ENCODE data around the gene HMGN4. TPM values are rescaled to one million over a fixed set of nuclear protein-coding genes. Genes with fewer than 3 reads are reported as not detected.

The HMGN4 gene
- total RNA-seq, 1 experiment from 2014 or later = 73.8 TPM

DNA sequence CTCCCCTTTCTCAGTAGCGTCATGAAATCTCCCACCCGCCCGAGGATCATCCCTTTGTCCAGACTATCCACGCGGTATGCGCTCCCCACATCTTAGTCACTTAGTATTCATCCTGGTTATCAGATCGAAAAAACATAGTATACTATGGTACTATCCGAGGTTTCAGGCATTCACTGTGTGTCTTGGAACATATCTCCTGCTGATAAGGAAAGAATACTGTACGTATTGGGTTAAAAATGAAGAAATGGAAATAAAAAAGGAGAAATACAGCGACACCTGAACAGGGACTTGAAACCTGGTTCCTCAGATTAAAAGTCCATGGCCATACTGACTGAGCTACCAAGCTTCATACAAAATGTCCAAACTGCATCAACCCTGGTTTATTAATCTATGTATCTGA, 14.0 kb downstream of the HMGN4 start:
- Histone ChIP-seq H3K4me1 (ENCODE audit: control insufficient read depth in 1 of 2, insufficient read depth in 2 of 2, low read length in 2 of 2) (peaks cover 14 to 45% of the 10 kb centered on the region in 2 experiments), H3K27me3 (ENCODE audit: insufficient read depth, low read length) (no peaks in the 10 kb centered on the region), H3K4me3 (replicated peaks in 1 of 2; ENCODE audit: low read depth in 1 of 2, low read length in 2 of 2) (no peak overlapping the region), H4K20me1 (ENCODE audit: insufficient read depth) (no peaks in the 10 kb centered on the region), H3K27ac (ENCODE audit: low read depth, low read length) (no peak overlapping the region), H3K4me2 (ENCODE audit: low read length) (no peak overlapping the region), H3K9me2 (ENCODE audit: insufficient read depth) (no peaks in the 10 kb centered on the region), H3K36me3 (ENCODE audit: control insufficient read depth in 1 of 2, insufficient read depth in 2 of 2, low read length in 2 of 2) (no peaks in the 10 kb centered on the region), H3K9ac (ENCODE audit: low read length) (no peak overlapping the region), H3K79me2 (ENCODE audit: insufficient read depth, low read length) (no peaks in the 10 kb centered on the region), H2AFZ (ENCODE audit: low read depth, low read length, poor library complexity, severe bottlenecking) (no peak overlapping the region), H3K9me3 (ENCODE audit: control insufficient read depth in 1 of 2, insufficient read depth in 1 of 2, low read depth in 1 of 2, low read length in 2 of 2) (no peaks in the 10 kb centered on the region)
- TF ChIP-seq EZH2phosphoT487 (IDR thresholded peaks at IDR 0.05; ENCODE audit: borderline replicate concordance) (no peak), SP1 (IDR thresholded peaks at IDR 0.05; ENCODE audit: low read depth) (no peak), CBX3 (IDR thresholded peaks at IDR 0.05; ENCODE audit: low read depth) (no peak), EZH2 (IDR thresholded peaks at IDR 0.05) (no peak), JUND (IDR thresholded peaks at IDR 0.05) (no peak), YY1 (IDR thresholded peaks at IDR 0.05; ENCODE audit: extremely low read depth, insufficient replicate concordance, low read depth, low read length) (no peak), SIN3A (IDR thresholded peaks at IDR 0.05; ENCODE audit: low read depth) (no peak), POLR2A (IDR thresholded peaks at IDR 0.05; ENCODE audit: borderline replicate concordance, extremely low read depth, insufficient read depth, insufficient read length) (no peak), RAD21 (IDR thresholded peaks at IDR 0.05; ENCODE audit: low read depth) (no peak), POLR2AphosphoS5 (IDR thresholded peaks at IDR 0.05; ENCODE audit: low read depth, low read length) (no peak), SRF (IDR thresholded peaks at IDR 0.05; ENCODE audit: low read depth) (no peak), TCF7L2 (IDR thresholded peaks at IDR 0.05; ENCODE audit: borderline replicate concordance, extremely low read depth, insufficient read depth, insufficient read length) (no peak), CEBPB (IDR thresholded peaks at IDR 0.05; ENCODE audit: low read depth) (no peak), ZNF274 (IDR thresholded peaks at IDR 0.05; ENCODE audit: low read depth, low read length) (no peak)
- TF ChIP-seq, protein P1, sequence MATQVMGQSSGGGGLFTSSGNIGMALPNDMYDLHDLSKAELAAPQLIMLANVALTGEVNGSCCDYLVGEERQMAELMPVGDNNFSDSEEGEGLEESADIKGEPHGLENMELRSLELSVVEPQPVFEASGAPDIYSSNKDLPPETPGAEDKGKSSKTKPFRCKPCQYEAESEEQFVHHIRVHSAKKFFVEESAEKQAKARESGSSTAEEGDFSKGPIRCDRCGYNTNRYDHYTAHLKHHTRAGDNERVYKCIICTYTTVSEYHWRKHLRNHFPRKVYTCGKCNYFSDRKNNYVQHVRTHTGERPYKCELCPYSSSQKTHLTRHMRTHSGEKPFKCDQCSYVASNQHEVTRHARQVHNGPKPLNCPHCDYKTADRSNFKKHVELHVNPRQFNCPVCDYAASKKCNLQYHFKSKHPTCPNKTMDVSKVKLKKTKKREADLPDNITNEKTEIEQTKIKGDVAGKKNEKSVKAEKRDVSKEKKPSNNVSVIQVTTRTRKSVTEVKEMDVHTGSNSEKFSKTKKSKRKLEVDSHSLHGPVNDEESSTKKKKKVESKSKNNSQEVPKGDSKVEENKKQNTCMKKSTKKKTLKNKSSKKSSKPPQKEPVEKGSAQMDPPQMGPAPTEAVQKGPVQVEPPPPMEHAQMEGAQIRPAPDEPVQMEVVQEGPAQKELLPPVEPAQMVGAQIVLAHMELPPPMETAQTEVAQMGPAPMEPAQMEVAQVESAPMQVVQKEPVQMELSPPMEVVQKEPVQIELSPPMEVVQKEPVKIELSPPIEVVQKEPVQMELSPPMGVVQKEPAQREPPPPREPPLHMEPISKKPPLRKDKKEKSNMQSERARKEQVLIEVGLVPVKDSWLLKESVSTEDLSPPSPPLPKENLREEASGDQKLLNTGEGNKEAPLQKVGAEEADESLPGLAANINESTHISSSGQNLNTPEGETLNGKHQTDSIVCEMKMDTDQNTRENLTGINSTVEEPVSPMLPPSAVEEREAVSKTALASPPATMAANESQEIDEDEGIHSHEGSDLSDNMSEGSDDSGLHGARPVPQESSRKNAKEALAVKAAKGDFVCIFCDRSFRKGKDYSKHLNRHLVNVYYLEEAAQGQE (IDR thresholded peaks at IDR 0.05; ENCODE audit: low read depth) = no peak
- BruUV-seq (replicated peaks) = no TSS peak
- no peak for ATAC-seq
- ChIA-PET CTCF (interaction anchor here (0.6 kb wide), 1 partner anchor 230 kb away, joined by 3 read pairs; no protein-coding TSS in a partner anchor), POLR2A (interaction anchor here (2.4 kb wide), 1 partner anchor 15 kb away, joined by 8 read pairs; no protein-coding TSS in a partner anchor), RAD21 (ENCODE audit: low non-redundant PET in 1 of 2, low total read pairs in 2 of 2, uncharacterized antibody in 2 of 2, unreplicated experiment in 2 of 2) (no interaction called here)
- no peak for DNase-seq (ENCODE audit: low read depth, low spot score)
- intact Hi-C loops (cut with micrococcal nuclease) = loop anchor here (2.0 to 5.0 kb wide), 3 partner anchors 13 to 240 kb away; partner anchors contain the start of gene HMGN4

Measured in HCT116 (cell line).